Neural cell (in vitro differentiated cells): ENCODE results near the gene GPANK1.

ENCODE experiments used
- EP300 ChIP-seq: fragments of 450-650 bp; conservative IDR thresholded peaks from 2 replicates; pipeline ENCODE4 v1.6.1; 2014; ENCODE audit warnings: antibody characterized with exemption, mild to moderate bottlenecking, moderate library complexity; ENCODE audit not compliant: poor library complexity, severe bottlenecking
- POLR2AphosphoS5 ChIP-seq: IDR thresholded peaks from 2 replicates; pipeline ENCODE4 v1.6.1; 2012
- TAF1 ChIP-seq: IDR thresholded peaks from 2 replicates; pipeline ENCODE4 v1.6.1; 2012; ENCODE audit warnings: low read depth
- TF ChIP-seq, protein P1 (sequence below): fragments of 450-650 bp; IDR thresholded peaks from 2 replicates; pipeline ENCODE4 v1.5.1; 2014; ENCODE audit warnings: antibody characterized with exemption, mild to moderate bottlenecking, moderate library complexity; ENCODE audit not compliant: poor library complexity, severe bottlenecking

DNA sequence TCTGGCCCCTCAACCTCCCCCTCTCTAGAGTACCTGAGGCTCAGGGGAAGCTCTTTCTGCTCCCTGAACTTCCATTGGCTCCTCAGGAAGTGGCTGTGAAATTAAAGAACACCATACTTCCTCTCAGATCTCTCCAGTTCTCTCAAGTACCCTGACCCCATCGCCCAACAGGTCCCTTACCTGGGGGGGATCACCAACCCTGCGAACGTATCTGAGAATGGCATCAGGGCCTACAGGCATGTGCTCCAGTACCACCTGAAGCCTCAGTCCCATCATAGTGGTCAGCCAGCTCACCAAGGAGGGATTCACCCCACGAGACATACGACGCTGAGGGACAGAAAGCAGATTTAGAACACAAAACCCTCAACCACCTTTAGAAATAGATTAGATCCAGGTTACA is 24.2 kb downstream of the GPANK1 start:
- TF ChIP-seq, protein P1, sequence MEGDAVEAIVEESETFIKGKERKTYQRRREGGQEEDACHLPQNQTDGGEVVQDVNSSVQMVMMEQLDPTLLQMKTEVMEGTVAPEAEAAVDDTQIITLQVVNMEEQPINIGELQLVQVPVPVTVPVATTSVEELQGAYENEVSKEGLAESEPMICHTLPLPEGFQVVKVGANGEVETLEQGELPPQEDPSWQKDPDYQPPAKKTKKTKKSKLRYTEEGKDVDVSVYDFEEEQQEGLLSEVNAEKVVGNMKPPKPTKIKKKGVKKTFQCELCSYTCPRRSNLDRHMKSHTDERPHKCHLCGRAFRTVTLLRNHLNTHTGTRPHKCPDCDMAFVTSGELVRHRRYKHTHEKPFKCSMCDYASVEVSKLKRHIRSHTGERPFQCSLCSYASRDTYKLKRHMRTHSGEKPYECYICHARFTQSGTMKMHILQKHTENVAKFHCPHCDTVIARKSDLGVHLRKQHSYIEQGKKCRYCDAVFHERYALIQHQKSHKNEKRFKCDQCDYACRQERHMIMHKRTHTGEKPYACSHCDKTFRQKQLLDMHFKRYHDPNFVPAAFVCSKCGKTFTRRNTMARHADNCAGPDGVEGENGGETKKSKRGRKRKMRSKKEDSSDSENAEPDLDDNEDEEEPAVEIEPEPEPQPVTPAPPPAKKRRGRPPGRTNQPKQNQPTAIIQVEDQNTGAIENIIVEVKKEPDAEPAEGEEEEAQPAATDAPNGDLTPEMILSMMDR = no peak
- no peak for TF ChIP-seq TAF1
- no peak for TF ChIP-seq POLR2AphosphoS5
- no peak for TF ChIP-seq EP300
